ENCODE data around the gene MACO1.
"Not testable (repeated sequence)": the region's sequence is repeated elsewhere in the genome, so short reads cannot be mapped to it uniquely, and the experiment has no call there.

MACO1 gene

GRCh38 chr1:25460020-25460419 is 29.3 kb downstream of the MACO1 start:
- Histone ChIP-seq H4K20me1 (ENCODE audit: control insufficient read depth, insufficient read depth, low read depth, low read length) (no peaks in the 10 kb centered on the region; the same call in 1 of the 2 replicates), H3K27ac (ENCODE audit: low read depth, low read length) (no peak overlapping the region), H3K4me1 (ENCODE audit: control insufficient read depth, low read length) (no peaks in the 10 kb centered on the region), H3K4me2 (ENCODE audit: low read length) (no peak overlapping the region), H3K36me3 (ENCODE audit: control insufficient read depth, low read length) (peaks cover 64% of the 10 kb centered on the region), H3K9me2 (replicated peaks; ENCODE audit: control insufficient read depth, low read length) (no peaks in the 10 kb centered on the region), H3F3A (ENCODE audit: control insufficient read depth, insufficient read depth) (peaks cover 3% of the 10 kb centered on the region; the same call in 1 of the 2 replicates), H3K79me2 (ENCODE audit: control insufficient read depth, low read length) (peaks cover 37% of the 10 kb centered on the region), H3K9me3 (ENCODE audit: control insufficient read depth, insufficient read depth, low read length) (no peaks in the 10 kb centered on the region), H3K4me3 (ENCODE audit: low read length) (no peak overlapping the region), H3K27me3 (ENCODE audit: control insufficient read depth, low read length) (no peaks in the 10 kb centered on the region)
- TF ChIP-seq, protein P1, sequence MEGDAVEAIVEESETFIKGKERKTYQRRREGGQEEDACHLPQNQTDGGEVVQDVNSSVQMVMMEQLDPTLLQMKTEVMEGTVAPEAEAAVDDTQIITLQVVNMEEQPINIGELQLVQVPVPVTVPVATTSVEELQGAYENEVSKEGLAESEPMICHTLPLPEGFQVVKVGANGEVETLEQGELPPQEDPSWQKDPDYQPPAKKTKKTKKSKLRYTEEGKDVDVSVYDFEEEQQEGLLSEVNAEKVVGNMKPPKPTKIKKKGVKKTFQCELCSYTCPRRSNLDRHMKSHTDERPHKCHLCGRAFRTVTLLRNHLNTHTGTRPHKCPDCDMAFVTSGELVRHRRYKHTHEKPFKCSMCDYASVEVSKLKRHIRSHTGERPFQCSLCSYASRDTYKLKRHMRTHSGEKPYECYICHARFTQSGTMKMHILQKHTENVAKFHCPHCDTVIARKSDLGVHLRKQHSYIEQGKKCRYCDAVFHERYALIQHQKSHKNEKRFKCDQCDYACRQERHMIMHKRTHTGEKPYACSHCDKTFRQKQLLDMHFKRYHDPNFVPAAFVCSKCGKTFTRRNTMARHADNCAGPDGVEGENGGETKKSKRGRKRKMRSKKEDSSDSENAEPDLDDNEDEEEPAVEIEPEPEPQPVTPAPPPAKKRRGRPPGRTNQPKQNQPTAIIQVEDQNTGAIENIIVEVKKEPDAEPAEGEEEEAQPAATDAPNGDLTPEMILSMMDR (IDR thresholded peaks at IDR 0.05; ENCODE audit: low read depth, low read length, poor library complexity, severe bottlenecking) = no peak
- no peak for TF ChIP-seq EZH2phosphoT487 (IDR thresholded peaks at IDR 0.05; ENCODE audit: borderline replicate concordance, low read length)

GRCh38 chr1:25460816-25461215 is 30.1 kb downstream of the MACO1 start:
- H3K9me3 ChIP-seq (ENCODE audit: control insufficient read depth, insufficient read depth, low read length); H3K4me1 ChIP-seq (ENCODE audit: control insufficient read depth, low read length); H3K4me2 ChIP-seq (ENCODE audit: low read length); H3K4me3 ChIP-seq (ENCODE audit: low read length); H3F3A ChIP-seq (ENCODE audit: control insufficient read depth, insufficient read depth); H3K27me3 ChIP-seq (ENCODE audit: control insufficient read depth, low read length); H3K9me2 ChIP-seq (replicated peaks; ENCODE audit: control insufficient read depth, low read length); H3K27ac ChIP-seq (ENCODE audit: low read depth, low read length); H4K20me1 ChIP-seq (ENCODE audit: control insufficient read depth, insufficient read depth, low read depth, low read length): not testable (repeated sequence)
- peaks cover 45% of the 10 kb centered on the region for H3K79me2 ChIP-seq (ENCODE audit: control insufficient read depth, low read length)
- H3K36me3 ChIP-seq (ENCODE audit: control insufficient read depth, low read length) = peaks cover 66% of the 10 kb centered on the region

- Histone ChIP-seq H3K27me3 (ENCODE audit: control insufficient read depth, low read length) (no peaks in the 10 kb centered on the region), H3K4me1 (ENCODE audit: control insufficient read depth, low read length) (no peaks in the 10 kb centered on the region), H4K20me1 (ENCODE audit: control insufficient read depth, insufficient read depth, low read depth, low read length) (no peaks in the 10 kb centered on the region; the same call in 1 of the 2 replicates), H3K4me3 (ENCODE audit: low read length) (no peak overlapping the region), H3F3A (ENCODE audit: control insufficient read depth, insufficient read depth) (peaks cover 3% of the 10 kb centered on the region; the same call in 1 of the 2 replicates), H3K36me3 (ENCODE audit: control insufficient read depth, low read length) (peaks cover 64% of the 10 kb centered on the region), H3K9me3 (ENCODE audit: control insufficient read depth, insufficient read depth, low read length) (no peaks in the 10 kb centered on the region), H3K4me2 (ENCODE audit: low read length) (no peak overlapping the region), H3K79me2 (ENCODE audit: control insufficient read depth, low read length) (peaks cover 52% of the 10 kb centered on the region), H3K27ac (ENCODE audit: low read depth, low read length) (no peak overlapping the region), H3K9me2 (replicated peaks; ENCODE audit: control insufficient read depth, low read length) (no peaks in the 10 kb centered on the region)
- no peak for TF ChIP-seq EZH2phosphoT487 (IDR thresholded peaks at IDR 0.05; ENCODE audit: borderline replicate concordance, low read length)
- TF ChIP-seq, protein P1 (IDR thresholded peaks at IDR 0.05; ENCODE audit: low read depth, low read length, poor library complexity, severe bottlenecking) = no peak
These were observed 31.2 kb downstream of the MACO1 start for GRCh38 chr1:25461849-25462248.

DNA sequence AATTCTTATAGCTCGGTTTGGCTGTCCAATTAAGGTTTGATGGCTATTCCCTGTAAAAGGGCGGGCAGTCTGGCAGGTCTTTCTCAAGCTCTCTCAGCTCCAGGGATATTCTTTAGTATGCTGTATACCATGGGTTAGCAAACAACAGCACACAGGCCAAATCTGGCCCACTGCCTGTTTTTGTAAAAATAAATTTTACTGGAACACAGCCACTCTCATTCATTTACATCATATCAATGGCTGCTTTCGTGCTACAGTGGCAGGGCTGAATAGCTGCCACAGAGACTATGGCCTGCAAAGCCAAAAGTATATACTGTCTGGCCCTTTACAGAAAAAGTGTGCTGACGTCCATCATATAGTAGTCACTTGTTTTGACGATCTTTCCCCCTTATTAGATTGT is 32.0 kb downstream of the MACO1 start:
- Histone ChIP-seq H3K4me1 (ENCODE audit: control insufficient read depth, low read length) (no peaks in the 10 kb centered on the region), H3K4me2 (ENCODE audit: low read length) (no peak overlapping the region), H3K36me3 (ENCODE audit: control insufficient read depth, low read length) (peaks cover 59% of the 10 kb centered on the region), H3F3A (ENCODE audit: control insufficient read depth, insufficient read depth) (peaks cover 3% of the 10 kb centered on the region; the same call in 1 of the 2 replicates), H3K9me3 (ENCODE audit: control insufficient read depth, insufficient read depth, low read length) (no peaks in the 10 kb centered on the region), H3K27me3 (ENCODE audit: control insufficient read depth, low read length) (no peaks in the 10 kb centered on the region), H4K20me1 (ENCODE audit: control insufficient read depth, insufficient read depth, low read depth, low read length) (no peaks in the 10 kb centered on the region; the same call in 1 of the 2 replicates), H3K9me2 (replicated peaks; ENCODE audit: control insufficient read depth, low read length) (no peaks in the 10 kb centered on the region), H3K79me2 (ENCODE audit: control insufficient read depth, low read length) (peaks cover 60% of the 10 kb centered on the region), H3K4me3 (ENCODE audit: low read length) (no peak overlapping the region), H3K27ac (ENCODE audit: low read depth, low read length) (no peak overlapping the region)
- TF ChIP-seq EZH2phosphoT487 (IDR thresholded peaks at IDR 0.05; ENCODE audit: borderline replicate concordance, low read length) = no peak
- TF ChIP-seq, protein P1 (IDR thresholded peaks at IDR 0.05; ENCODE audit: low read depth, low read length, poor library complexity, severe bottlenecking) = no peak

All from DOHH2 (cell line).